OCI-M2 (cell line): Measurements from ENCODE around the gene BAIAP2.

Experiments used
- DNase-seq: peaks from one replicate; lab custom pipeline; 2025; ENCODE audit not compliant: unreplicated experiment; lab: John Stamatoyannopoulos, UW

BAIAP2 gene

GRCh38 chr17:81084680-81085419, 49.9 kb downstream of the BAIAP2 start:
- DNase-seq = no peak

- no peak for DNase-seq
These were observed 50.5 kb downstream of the BAIAP2 start for GRCh38 chr17:81085420-81085911.

DNA sequence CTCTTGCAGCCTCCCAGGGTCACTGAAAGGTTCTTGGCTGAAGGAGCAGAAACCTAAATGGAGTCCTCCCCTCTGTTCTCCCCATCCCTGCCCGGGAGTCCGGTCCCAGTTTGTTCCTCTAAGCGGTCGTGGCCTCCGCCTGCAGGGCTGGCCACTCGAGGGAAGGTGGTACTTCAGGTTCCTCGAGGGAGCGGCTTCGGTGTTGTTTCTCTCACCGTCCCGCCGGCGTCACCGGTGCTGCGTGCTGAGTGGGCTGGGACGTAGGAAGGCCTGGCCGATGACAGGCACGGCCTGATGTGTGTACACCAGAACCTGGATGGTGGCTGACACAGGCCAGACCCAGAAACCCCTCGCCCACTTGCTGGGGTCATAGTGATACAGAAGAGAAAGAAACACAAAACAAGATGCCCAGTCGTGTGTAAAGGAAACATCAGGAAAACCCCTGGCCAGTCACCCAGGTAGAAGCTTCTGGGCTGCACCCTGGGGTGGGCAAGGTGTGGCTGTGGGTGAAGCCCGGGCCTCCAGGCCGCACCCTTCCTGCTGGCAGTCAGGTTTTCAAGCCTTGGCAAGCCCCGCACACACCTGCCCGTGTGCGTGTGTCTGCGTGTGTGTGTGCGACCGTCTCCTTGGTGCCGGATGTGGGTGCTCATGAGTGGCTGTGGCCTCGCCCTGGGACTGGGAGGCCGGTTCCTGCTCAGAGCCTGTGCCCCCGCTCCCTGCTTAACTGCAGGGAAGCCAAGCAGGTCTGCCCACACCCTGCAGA, 52.0 kb downstream of the BAIAP2 start:
- no peak for DNase-seq

GRCh38 chr17:81090361-81091136, 55.6 kb downstream of the BAIAP2 start:
- no peak for DNase-seq

- no peak for DNase-seq
These were observed 56.2 kb downstream of the BAIAP2 start for GRCh38 chr17:81091154-81091553.

GRCh38 chr17:81091774-81092517, 57.0 kb downstream of the BAIAP2 start:
- no peak for DNase-seq

GRCh38 chr17:81092518-81093095, 57.7 kb downstream of the BAIAP2 start:
- no peak for DNase-seq

- DNase-seq = no peak
These were observed 58.9 kb downstream of the BAIAP2 start for GRCh38 chr17:81093619-81094508.

- no peak for DNase-seq
These were observed 59.8 kb downstream of the BAIAP2 start for GRCh38 chr17:81094509-81095382.

GRCh38 chr17:81095383-81095762, 60.4 kb downstream of the BAIAP2 start:
- DNase-seq = no peak

DNA sequence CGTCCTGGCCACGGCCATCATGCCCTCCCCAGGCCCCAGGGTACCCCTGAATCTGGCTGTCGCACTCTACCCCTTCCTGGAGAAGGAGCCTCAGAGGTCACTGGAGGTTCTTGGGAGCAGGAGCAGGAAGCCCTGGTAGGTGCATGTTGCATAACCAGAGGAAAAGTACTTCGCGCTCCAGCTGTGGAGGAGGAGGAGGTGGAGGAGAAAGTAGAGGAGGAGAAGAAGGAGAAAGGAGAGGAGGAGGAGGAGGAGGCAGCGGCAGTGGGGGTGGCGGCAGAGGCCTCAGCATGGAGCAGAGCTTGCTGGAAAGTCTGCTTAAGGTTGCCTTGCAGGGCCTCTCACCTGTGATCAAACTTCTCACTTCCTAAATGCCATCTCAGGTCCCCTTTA, 61.8 kb downstream of the BAIAP2 start:
- no peak for DNase-seq

DNA sequence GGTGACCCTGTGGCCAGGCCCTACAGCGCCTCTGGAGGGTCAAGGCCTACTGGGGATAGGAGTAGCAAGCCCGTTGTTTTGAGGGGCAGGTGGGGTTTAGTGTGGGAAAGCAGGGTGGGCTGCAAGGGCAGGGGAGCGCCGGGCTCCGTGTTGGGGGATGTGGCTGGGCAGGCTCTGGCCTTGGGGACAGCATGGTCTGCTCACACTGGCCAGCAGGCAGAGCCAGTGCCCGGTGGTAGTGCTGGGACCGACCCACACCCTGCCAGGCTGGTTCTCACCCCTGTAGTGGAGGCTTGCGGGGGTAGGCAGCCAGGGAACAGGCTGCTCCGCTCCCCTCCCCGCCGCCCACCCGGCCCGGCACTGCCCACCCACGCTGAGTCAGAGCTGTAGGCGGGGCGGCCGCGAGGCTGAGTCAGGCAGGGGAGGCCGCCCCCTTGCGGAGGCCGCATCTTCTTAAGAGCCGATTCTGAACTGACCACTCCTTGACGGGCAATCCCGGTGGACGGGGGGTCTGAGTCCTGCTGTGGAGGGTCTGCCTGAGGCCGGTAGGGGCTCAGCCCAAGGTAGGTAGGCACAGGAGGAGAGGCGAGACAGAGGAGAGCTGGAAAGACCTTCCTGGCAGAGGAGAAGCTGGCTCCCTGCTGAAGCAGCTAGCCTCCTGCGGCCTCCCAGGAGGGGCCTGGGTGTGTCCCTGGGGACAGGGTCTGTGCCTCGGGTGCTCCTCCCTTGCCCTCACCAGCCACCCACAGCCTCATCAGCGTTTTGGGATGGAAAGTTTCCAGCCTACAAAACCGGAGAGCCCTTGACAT, 62.4 kb downstream of the BAIAP2 start:
- peak; percentile 8 for DNase-seq

DNA sequence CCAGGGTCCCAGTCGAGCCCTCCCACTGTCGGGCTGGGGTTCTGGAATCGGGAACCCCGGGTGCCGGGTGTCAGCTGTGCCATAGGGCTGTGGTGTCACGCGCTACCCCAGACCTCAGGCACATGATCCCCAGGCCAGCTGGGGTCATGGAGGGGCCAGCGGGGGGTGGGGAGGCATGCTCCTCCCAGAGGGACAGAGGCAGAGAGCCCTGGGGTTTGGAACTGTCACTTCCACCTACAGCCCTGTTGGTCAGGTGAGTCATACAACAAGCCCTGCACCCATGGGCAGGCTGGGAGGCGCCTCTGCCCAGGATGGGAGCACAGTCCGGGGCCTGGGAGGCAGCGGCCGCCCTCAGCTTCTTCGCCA, 63.0 kb downstream of the BAIAP2 start:
- DNase-seq = no peak

- DNase-seq = no peak
These were observed 64.9 kb downstream of the BAIAP2 start for GRCh38 chr17:81099888-81100287.

DNA sequence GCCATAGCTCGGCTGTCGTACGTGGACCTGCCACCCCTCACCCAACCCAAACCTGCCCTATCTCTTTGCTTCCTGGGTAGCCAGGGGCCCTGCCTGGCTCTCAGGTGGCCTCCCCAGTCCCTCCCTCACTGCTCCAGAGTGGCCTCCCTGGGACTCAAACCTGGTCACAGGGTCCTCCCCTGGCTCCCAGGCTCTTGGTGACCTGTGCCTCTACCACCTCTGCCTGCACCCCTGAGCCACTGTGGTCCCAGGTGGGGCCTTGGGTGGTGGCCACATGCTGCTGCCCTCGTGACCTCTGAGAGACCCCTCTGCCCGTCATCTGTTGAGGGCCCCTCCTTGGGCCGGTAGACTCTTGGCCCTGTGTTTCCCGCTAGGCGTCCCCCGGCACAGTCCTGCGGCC, 65.7 kb downstream of the BAIAP2 start:
- DNase-seq = no peak

DNA sequence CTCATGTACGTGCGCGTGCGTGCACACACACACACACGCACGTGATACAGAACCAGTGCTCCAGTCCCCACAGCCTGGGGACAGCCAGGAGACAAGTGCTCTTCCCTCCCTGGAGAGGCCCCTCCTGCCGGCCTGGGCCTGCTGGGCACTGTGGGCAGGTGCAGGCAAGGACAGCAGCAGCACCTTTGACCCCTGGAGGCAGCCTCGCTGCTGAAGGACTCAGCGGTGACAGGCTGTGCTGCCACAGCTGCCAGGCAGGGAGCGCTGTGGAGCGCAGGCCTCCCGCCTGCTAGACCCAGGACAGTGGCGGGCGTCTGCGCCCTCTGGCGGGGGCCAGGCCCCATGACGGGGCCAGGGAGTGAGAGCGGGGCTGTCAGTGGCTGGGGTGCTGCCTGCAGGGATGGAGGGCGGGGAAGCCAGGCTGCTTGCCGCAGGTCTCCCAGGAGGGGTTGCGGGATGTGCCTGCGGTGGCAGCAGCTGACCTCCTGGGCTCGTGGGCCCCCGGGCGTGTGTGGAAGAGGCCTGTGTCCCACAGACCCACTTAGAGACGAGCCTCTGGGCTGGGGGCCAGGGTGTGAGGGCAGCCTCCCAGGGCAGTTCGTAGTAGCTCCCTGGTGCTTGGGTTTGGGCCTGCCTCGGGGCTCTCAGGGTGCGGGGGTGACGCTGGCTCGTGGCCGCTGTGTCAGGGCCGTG, 66.8 kb downstream of the BAIAP2 start:
- DNase-seq = no peak

DNA sequence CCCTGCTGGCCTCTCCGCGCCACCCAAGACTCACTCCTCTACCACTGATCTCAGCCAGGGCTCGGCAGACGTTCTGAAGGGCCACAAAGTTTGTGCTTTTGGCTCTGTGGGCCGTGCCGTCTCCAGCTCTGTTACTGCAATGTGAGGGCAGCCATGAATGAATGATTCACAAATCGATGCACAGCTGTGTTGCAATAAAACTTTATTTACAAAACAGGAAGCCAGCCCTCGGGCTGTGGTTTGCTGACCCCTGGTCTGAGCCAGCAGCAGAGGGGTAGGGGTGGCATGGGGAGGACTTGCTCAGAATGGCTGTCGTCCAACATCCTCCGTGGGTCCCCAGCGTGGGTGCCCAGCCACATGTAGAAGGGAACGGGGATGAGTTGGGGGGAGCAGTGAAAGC, 67.4 kb downstream of the BAIAP2 start:
- no peak for DNase-seq
